Measurements from ENCODE around the gene B3GALNT2.

The B3GALNT2 gene

GRCh38 chr1:235455823-235456222 is 48.4 kb downstream of the B3GALNT2 start:
- TF ChIP-seq, protein P1, sequence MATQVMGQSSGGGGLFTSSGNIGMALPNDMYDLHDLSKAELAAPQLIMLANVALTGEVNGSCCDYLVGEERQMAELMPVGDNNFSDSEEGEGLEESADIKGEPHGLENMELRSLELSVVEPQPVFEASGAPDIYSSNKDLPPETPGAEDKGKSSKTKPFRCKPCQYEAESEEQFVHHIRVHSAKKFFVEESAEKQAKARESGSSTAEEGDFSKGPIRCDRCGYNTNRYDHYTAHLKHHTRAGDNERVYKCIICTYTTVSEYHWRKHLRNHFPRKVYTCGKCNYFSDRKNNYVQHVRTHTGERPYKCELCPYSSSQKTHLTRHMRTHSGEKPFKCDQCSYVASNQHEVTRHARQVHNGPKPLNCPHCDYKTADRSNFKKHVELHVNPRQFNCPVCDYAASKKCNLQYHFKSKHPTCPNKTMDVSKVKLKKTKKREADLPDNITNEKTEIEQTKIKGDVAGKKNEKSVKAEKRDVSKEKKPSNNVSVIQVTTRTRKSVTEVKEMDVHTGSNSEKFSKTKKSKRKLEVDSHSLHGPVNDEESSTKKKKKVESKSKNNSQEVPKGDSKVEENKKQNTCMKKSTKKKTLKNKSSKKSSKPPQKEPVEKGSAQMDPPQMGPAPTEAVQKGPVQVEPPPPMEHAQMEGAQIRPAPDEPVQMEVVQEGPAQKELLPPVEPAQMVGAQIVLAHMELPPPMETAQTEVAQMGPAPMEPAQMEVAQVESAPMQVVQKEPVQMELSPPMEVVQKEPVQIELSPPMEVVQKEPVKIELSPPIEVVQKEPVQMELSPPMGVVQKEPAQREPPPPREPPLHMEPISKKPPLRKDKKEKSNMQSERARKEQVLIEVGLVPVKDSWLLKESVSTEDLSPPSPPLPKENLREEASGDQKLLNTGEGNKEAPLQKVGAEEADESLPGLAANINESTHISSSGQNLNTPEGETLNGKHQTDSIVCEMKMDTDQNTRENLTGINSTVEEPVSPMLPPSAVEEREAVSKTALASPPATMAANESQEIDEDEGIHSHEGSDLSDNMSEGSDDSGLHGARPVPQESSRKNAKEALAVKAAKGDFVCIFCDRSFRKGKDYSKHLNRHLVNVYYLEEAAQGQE (IDR thresholded peaks at IDR 0.05; ENCODE audit: insufficient read depth in 1 of 2, low read depth in 2 of 2, low read length in 2 of 2), result no peak
- TF ChIP-seq FOXP2 (optimal IDR thresholded peaks at IDR 0.05; ENCODE audit: borderline replicate concordance, extremely low read depth, extremely low read length, insufficient read depth) (no peak), SIN3A (IDR thresholded peaks at IDR 0.05; ENCODE audit: borderline replicate concordance, insufficient read depth, low read length) (no peak), POLR2AphosphoS5 (IDR thresholded peaks at IDR 0.05; ENCODE audit: low read depth, low read length) (no peak), TAF1 (IDR thresholded peaks at IDR 0.05; ENCODE audit: borderline replicate concordance, insufficient read depth, low read length) (no peak)

- TF ChIP-seq POLR2AphosphoS5 (IDR thresholded peaks at IDR 0.05; ENCODE audit: low read depth, low read length) (no peak), FOXP2 (optimal IDR thresholded peaks at IDR 0.05; ENCODE audit: borderline replicate concordance, extremely low read depth, extremely low read length, insufficient read depth) (no peak), TAF1 (IDR thresholded peaks at IDR 0.05; ENCODE audit: borderline replicate concordance, insufficient read depth, low read length) (no peak), SIN3A (IDR thresholded peaks at IDR 0.05; ENCODE audit: borderline replicate concordance, insufficient read depth, low read length) (no peak)
- TF ChIP-seq, protein P1 (IDR thresholded peaks at IDR 0.05; ENCODE audit: insufficient read depth in 1 of 2, low read depth in 2 of 2, low read length in 2 of 2), result no peak
Measured at GRCh38 chr1:235455097-235455496, 49.2 kb downstream of the B3GALNT2 start.

DNA sequence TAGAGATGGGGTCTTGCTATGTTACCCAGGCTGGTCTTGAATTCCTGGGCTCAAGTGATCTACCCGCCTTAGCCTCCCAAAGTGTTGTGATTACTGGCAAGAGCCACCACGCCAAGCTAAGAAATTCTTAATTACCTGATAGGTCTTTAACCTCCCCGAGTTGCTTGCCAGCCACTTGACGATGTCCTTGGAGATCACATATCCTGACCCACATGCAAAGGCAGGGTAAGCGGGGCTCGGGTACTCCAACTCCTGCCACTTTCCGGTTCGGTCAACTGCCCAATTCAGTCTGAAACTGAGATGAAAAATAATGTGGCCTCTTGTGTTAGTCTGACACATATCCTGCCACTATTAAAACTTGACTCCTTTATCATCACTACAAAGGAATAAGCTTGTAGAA is 50.2 kb downstream of the B3GALNT2 start:
- TF ChIP-seq FOXP2 (optimal IDR thresholded peaks at IDR 0.05; ENCODE audit: borderline replicate concordance, extremely low read depth, extremely low read length, insufficient read depth), result no peak
- no peak for TF ChIP-seq POLR2AphosphoS5 (IDR thresholded peaks at IDR 0.05; ENCODE audit: low read depth, low read length)
- no peak for TF ChIP-seq TAF1 (IDR thresholded peaks at IDR 0.05; ENCODE audit: borderline replicate concordance, insufficient read depth, low read length)
- TF ChIP-seq, protein P1 (IDR thresholded peaks at IDR 0.05; ENCODE audit: insufficient read depth in 1 of 2, low read depth in 2 of 2, low read length in 2 of 2), result no peak
- no peak for TF ChIP-seq SIN3A (IDR thresholded peaks at IDR 0.05; ENCODE audit: borderline replicate concordance, insufficient read depth, low read length)

- no peak for TF ChIP-seq TAF1 (IDR thresholded peaks at IDR 0.05; ENCODE audit: borderline replicate concordance, insufficient read depth, low read length)
- TF ChIP-seq, protein P1 (IDR thresholded peaks at IDR 0.05; ENCODE audit: insufficient read depth in 1 of 2, low read depth in 2 of 2, low read length in 2 of 2), result no peak
- no peak for TF ChIP-seq FOXP2 (optimal IDR thresholded peaks at IDR 0.05; ENCODE audit: borderline replicate concordance, extremely low read depth, extremely low read length, insufficient read depth)
- TF ChIP-seq POLR2AphosphoS5 (IDR thresholded peaks at IDR 0.05; ENCODE audit: low read depth, low read length), result no peak
- TF ChIP-seq SIN3A (IDR thresholded peaks at IDR 0.05; ENCODE audit: borderline replicate concordance, insufficient read depth, low read length), result no peak
Measured at GRCh38 chr1:235450886-235451483, 53.3 kb downstream of the B3GALNT2 start.

Measured in PFSK-1 (cell line).